Stimulated activated CD4-positive, alpha-beta T cell treated with anti-CD3 and anti-CD28 coated beads, Interleukin-4, amount 100 ng/mL, for 4 hours (primary cell): Measurements from ENCODE around the gene PUM2.
A peak's percentile ranks its signal among the peaks of the same experiment; 100 is the strongest.

Experiments used
- DNase-seq, 2 experiments: peaks; one replicate each; pipeline ENCODE4 v3.0.0-alpha.2; 2020

PUM2 gene

DNA sequence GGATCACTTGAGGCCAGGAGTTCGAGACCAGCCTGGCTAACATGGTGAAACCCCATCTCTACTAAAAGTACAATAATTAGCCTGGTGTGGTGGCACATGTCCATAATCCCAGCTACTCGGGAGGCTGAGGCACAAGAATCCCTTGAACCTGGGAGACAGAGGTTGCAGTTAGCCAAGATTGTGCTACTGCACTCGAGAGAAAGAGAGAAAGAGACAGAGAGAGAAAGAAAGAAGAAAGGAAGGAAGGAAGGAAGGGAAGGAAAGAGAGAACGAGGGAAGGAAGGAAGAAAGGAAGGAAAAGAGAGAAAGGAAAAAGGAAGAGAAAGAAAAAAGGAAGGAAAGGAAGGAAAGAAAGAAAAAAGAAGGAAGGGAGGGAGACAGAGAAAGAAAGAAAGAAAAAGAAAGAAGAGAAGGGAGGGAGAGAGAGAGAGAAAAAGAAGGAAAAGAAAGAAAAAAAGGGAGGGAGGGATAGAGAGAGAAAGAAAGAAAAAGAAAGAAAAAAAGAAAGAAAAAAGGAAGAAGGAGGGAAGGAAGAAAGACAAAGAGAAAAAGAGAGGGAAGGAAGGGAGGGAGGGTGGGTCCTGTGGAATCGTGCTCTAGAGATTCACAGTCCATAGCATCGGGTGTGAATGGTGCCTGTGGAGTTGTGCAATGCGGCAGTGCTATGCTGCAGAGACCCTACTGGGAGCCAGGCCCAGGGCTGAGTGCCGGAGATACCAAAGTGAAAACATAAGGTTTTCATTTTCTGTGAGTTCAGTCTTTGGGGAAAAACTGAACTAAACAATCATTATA, 121.1 kb downstream of the PUM2 start:
- no peak for DNase-seq

DNA sequence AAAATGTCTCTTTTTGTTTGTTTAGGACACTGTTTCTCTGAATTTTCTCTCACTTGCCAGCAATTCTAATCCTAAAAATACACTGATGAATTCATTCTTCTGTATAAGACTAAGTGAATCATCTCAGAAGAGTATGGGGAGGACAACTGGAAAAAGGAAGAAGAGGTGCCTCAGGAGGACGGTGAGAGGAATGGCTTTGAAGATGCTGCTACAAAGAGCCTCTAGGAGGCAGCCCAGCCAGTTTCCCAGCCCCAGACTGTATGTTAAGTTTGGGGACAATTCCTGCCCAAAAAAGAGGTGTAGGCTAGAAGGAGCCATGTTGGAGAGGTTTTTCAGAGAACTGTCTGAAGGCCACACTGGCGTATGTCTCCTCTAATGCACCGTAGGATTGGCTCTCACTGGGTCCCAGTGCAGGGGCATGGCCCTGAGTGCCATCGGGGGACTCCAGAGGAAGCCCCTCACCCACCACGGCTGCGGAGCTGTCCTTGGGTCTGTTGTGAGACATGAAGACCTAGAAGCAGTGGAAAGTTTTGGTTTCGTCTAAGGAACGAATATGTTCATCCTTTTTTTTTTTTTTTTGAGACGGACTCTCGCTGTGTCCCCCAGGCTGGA, 122.6 kb downstream of the PUM2 start:
- DNase-seq = no peak

DNA sequence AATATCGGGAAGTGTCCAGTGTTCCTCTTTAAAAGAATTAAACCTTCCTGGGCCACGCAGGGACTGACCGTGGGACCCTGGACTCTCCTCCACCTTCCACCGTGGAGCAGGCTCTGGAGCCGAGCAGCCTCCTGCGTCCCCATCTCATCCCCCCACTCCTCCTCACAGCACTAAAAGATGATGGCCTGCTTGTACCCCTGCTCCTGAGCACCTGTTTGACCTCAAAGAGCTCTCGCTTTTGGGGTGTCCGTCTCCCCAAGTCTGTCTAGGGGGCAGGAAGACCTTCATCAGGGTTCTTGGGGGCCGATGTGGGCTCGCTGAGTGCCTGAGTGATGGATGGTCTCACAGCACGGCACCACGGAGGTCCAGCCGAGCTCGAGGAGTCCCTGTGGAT, 124.5 kb downstream of the PUM2 start:
- DNase-seq = no peak

DNA sequence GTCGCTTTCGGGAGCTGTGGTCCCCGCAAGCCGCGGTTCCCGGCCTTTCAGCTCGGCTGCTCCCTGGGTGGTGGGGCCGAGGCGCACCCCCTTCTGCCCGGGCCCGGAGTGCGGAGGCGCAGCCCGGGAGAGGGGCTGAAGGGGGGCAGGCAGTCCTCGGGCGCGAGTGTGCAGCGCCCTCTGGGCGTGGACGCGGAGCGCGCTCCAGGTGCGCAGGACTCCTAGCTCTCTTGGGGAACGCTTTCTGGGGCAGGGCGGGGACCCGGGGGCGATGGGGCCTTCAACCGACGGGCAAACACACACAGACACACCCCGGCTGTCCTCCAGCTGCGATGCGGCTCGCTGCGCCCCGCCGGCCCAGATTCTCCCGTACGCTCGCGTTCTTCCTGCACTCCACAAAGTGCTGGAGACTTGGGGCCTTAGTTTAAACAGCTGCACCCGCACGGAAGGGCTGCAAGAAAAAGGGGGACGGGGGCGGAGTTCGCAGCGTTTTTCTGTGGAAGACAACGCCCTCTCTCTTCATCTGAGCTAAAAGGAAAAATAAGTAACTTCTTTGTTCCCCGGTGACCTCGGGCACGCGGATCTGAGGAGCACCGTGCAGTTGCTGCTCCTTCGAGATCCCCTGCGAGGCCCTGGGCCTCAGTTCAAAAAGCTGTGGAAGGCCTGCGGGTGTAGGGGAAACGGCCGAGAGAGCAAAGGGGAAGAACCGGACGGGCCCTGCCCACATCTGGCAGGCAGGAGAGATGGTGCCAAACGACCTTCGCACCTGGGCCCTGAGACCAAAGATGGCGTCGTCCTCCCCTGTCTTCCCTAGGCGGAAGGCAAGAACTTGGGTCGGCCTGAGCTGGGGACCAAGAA, 125.1 kb downstream of the PUM2 start:
- DNase-seq = peak in 1 of 2 experiments; percentile 33

DNA sequence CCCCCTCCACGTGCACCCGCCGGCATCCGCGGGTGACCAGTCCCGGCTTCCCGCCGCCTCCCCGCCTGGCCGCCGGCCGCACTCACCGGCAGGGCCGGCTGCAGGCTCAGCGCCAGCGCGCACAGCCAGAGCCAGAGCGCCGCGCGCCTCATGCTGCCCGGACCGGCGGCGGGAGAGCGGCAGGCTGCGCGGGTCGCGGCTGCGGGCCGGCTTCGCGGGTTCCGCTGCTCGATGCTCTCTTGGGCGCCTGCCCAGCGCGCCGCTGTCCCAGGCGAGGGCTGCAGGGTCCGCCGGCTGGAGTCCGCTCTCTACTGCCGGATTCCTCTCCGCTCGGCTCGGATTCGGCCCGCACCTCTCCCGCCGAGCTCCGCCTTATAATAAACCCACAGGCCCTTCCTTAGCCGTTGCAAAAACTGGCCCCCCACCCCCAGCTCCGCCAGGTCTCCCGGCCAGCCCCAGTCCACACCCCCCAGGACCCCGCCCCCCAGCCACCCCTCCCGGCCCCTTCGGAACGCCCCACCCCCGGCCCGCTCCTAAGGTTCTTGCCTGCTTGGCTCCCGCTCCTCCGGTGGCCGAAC, 125.8 kb downstream of the PUM2 start, which contains the start of gene SDC1:
SDC1 (minus strand) TSS at position 415 of the 578 bp plus-strand sequence; CDS start at position 152, 263 bp downstream.
- no peak for DNase-seq

DNA sequence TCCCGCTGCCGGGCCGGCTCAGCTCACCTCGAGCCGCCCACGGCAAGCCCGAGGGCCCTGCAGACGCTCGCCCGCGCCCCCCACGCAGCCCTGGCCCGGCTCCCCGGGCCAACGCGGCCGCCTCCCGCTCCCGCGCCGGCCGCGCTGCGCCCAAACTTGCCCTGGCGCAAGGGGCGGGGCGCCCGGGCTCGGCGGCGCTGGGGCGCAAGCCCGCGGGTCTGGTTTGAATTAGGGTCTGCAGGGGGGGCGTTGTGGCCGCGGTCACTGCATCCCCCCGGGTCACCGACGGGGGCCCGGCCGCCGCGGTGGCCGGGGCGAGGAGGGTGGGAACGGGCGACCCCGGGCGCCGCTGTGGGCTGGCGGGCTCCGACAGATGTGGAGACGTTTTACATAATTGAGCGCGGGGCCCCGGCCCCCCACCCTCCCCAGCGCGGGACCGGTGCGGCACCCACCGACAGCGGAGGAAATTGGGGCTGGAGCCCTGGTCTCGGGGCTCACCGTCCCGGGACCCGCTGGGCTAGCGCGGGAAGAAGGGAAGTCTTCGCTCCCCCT, 126.4 kb downstream of the PUM2 start:
- DNase-seq = no peak

DNA sequence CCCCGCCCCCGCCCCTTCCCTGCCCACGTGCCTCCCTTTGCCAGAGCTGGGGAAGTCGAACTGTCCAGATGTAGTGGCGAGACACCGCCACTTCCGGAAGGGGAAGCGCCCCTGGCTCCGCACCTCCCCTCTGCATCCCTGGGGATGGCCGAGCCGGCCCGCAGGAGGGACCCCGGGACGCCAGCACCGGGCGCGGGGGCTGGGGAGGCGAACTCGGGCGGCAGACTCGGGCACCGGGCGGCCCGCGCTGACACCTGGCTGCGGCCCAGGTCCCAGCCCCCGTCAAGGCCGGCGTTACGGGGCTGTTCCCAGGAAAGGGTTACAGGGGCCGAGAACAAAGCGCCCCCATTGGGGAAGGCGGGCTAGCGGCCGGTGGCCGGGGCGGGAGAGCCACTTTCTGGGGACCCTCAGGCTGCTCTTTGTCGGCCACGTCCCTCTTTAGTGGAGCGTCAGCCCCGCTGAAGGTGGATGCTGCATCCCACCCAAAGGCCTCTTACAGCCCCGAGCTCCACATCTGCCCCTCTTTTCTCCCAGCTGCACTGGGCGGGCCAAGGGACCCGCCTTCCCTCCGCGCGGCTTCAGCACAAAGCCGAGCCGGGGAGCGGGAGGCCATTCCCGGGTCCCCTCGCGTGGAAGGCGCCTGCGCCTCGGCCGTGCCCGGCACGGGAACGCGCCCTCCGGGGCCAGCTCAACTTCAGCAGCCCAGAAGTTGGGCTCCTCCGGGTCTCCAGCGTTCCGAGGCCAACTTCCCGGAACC, 127.1 kb downstream of the PUM2 start:
- DNase-seq = no peak

DNA sequence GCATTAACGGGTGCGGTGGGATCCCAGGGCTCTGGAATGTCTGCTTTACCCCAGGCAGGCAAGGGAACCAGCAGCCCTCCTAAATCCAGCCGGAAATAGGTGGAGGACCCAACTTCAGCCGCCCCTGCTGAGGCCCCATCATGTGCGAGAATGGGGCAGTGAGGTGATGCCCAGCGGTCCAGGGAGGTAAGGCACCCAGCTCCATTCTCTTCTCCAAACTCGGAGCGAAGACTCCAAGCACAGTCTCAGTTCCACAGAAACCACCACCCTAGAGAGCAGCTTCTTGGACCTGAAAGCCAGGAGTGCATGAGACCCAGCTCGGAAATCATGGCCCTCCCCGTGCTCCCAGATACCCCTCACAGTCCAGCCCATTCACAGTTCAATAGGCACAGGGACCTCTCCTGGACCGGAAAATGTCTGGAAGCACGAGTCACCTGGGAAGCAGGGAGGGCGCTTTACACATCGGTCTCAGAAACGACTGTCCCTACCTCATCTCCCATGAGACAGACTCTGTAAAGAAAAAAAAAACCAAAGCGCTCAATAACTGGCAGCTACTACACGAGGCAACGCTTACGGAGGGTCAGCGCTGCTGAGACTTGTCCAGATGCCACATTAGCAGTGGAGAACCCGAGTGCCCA, 127.8 kb downstream of the PUM2 start:
- no peak for DNase-seq

DNA sequence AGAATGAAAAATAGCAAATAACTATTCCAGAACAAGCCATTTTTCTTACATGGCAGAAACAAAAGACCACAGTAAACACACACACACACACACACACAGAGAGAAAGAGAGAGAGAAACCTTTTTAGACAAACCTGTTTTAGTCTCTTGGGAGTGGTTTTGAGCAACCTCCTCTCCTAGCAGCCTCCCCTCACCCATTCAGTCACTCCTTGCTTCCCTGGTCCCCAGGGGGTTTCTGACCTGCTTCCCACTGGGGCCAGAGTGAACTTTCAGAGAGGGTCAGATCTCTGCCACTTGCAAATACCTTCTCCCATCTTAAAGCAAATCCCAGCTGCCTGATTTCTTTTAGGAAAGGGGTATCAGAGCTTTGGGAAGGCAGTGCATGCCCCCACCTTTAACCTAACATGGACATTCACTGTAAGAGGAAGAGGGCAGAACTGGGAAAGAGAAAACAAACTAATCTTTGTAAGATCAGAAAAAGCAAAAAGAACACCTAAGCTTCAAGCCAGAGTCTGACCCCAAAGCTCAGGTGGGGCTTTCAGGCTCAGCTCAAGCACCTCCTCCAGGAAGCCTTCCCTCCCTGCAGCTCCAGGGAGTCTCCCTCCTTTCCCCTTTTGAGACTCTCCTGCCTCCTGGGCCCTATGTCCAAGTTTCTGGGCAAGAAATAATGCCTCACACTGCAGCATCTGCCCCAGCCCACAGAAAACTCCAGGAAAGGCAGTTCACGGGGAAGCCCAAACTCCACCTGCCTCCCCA, 128.5 kb downstream of the PUM2 start:
- no peak for DNase-seq

DNA sequence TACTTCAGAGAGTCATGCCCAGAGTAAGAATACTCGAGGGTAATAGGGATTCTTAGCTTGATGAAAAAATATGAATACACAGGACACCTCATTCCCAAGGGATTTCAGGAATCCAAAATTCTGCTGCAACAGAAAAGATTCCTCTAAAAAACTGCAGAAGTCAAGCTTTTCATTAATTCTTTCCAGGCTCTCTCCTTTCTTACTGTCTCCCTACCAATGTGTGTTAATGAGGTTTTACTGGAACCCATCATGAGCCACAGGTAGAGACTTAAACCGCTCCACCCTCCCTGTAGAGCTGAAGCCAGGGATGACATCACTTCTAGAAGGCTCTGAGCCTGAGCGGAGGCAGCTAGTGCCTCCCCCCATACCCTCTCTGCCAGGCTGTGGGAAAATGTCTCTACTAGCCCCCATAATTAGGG, 129.1 kb downstream of the PUM2 start:
- DNase-seq = no peak

DNA sequence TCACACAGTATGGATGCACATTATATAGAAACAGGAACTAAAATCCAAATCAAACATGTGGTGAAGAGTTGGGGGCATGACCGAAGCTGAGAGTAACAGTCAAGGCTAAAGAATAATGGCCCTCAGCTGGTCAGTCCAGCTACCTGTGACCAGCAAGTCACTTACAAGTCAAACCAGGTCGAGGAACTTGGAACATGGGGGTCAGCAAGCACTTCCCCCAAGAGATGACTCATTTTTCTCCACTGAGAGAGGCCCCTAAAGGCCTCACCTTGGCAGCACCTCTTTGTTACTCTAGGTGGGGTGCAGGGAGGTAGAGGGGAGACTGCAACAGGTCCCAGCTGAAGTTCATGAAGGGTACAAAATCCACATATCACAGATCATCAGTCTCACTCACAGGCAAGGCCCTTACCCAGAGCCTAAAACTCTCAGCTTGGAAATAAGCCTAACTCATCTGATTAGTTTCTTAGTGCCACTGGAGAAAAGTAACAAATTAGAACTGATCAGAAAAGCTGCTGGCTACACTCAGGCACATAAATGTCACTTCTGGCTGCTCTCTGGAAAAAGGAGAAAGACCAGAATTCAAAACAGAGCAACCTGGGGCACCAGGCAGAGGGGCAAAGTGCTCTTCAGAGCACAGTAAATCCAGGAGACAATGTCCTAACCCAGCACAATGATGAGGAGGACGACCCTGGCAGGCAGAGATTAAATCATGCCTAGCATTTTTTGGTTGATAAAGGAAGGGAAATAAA, 129.7 kb downstream of the PUM2 start:
- DNase-seq = no peak

DNA sequence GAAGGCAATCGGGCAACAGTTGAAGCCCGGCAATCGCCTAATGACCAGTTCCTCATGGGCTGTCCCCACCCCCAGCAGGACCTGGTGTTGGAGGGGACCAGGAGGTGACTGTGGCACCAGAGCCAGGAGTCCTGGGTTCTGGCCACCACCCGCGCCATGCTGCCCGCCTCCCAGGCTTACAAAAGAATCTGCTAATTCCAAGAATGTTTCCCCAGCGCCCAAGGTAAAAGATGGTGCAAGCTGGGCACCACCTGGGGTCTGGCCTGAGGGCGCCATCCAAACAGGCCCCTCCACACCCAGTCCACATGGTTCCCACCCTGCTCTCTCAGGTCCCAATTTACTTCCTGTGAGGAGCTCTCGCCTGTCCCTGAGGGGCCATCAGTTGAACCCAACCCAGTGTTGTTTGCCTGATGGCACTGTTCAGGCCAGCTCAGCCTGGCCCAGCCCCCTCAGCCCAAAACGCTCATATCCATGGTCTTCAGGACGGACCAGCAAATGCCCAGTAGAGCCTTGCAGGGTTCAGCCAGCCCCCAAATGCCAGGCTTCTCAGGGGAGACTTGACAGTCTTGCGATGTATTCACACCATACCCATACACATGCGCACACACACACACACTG, 130.8 kb downstream of the PUM2 start:
- no peak for DNase-seq

DNA sequence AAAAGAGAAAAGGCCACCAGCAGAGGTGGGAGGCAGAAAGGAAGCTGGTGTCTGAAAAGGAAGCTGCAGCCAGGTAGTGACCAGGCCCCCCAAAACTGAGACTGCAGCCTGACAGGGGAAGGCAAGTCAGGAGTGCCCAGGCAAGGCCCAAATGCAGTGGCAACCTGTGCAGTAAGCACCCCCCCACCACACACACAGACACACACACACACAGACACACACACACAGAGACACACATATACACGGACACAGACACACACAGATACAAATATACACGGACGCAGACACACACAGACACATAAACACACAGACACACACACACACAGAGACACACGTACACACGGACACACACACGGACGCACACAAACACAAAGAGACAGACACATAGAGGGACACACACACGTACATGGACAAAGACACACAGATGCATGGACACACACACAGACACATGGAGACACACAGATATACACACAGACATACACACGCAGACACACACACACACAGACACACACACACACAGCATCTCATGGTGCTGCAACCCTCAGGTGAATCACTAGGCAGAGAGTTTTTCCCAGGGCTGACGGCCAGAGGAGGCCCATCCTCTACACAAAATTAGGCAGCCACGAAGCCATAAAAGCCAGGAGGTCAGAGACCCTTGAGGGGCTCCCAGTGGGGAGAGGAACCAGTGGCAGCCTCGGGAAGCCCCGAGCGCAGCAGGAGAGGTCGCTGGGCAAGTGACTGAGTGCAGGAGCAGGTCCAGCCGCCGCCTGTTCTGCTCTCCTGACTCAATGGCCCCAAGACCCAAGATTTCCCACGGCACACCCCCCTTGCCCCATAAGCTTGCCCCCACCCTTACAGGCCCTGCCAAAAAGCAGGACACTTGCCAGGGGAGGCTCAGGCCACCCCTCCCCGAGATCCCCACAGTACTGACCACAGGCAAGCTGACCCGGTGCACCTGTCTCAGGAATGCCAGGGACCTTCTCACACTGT, 132.0 kb downstream of the PUM2 start:
- no peak for DNase-seq

DNA sequence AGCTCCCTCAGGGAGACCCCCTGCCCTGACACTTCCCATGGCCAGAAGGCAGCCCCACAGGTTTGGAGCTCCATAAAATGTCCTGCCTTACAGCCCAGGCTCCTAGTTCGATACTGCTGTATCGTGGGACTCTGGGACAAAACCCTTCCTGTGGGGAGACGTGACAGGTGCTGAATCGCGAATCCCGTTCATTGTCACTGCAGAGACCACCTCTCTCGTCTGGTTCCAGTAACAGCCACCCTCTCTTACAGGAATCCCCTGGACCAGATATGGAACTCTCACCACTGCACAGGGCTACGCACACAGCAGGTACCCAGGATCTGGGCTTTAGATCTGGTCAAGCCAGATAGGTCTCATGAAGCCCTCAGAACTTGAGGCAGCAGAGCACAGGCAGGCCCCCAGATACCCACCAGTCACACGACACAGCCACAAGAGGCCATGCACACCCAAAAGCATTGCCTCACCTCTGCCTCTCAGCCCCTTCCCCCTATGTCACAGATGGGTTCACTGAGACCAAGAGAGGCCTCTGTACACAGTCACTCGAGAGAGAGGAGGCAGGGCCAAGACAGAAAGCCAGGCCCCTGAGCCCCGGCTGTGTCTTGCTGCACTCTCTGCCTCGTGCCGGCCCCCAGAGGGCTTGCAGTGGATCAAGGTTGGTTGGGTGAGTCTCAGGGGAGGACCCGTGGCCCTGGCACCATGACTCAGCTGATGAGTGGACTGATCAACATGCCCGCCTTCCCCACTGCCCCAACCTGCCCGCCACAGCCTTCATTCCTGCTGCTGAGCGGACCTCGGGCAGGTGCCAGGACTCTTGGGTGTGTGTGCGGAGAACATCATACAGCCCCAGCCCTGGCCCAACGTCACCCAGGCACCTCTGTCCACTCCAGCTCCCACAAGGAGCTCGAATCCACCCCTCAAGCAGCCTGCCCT, 133.3 kb downstream of the PUM2 start:
- DNase-seq = no peak

DNA sequence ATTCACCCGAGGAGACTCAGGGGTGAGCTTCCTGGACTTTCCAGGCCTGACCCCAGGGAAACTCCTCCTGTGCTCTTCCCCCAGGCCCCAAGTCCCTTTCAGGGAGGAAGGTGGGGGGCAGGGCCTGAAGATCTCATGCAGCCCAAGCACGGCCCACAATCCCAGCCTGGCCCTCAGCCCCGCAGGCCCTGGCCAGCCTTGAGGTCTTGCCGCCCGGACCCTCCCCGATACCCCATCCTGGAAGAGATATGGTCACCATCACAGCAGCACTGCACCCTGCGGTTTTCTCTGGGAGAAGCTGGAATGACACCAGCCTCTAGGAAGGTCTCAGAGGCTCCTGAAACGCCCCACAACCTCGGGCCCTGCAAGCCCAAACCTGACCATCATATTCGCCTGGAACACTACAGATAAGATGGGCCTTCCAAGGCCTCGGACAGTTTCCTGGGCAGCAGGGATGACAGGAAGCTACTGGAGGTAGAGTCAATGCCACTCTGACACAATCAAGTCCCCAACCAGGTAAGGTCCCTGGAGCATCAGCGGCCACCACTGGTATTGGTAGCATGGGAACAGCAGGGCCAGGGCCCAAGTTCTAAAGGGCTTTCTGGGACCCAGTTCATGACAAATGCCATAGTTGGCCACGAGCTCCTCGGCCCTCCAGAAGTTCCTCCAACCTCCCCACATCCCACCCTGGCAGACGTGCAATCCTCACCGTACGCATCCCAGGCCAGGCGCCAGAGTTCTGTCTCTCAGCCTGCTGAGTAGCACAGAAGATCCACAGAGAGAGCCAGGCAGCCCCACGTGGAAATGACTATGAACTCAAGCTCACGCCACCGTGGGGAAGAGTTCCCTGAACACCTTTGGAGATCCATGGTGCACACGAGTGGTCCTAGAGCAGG, 134.3 kb downstream of the PUM2 start:
- DNase-seq = no peak
